ENCODE measurements around the gene SCAP.
A peak's percentile ranks its signal among the peaks of the same experiment; 100 is the strongest.

DNA sequence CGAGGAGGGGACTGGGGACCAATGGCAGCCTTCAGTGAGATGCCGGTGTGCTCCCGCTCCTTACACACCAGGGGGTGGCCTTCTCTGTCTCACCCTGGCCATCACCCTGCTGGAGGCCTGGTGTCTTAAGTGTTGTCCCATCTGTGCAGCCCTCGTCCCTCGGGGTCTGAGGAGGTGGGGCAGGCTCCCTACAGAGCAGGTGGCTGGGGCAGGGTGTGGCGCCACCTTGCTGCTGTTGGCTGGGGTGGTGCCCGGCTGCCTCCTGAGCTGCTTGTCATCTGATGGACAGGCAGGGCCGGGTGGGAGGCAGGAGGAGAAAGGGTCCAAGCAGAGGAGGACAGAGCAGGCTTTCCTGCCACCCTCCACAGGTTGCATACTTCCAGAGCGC is 69.0 kb downstream of the SCAP start:
- TF ChIP-seq, protein P1, sequence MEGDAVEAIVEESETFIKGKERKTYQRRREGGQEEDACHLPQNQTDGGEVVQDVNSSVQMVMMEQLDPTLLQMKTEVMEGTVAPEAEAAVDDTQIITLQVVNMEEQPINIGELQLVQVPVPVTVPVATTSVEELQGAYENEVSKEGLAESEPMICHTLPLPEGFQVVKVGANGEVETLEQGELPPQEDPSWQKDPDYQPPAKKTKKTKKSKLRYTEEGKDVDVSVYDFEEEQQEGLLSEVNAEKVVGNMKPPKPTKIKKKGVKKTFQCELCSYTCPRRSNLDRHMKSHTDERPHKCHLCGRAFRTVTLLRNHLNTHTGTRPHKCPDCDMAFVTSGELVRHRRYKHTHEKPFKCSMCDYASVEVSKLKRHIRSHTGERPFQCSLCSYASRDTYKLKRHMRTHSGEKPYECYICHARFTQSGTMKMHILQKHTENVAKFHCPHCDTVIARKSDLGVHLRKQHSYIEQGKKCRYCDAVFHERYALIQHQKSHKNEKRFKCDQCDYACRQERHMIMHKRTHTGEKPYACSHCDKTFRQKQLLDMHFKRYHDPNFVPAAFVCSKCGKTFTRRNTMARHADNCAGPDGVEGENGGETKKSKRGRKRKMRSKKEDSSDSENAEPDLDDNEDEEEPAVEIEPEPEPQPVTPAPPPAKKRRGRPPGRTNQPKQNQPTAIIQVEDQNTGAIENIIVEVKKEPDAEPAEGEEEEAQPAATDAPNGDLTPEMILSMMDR (IDR thresholded peaks at IDR 0.05; ENCODE audit: borderline replicate concordance, extremely low read depth, low read length, poor library complexity, severe bottlenecking): peak; percentile 33
- TF ChIP-seq EZH2 (IDR thresholded peaks at IDR 0.05; ENCODE audit: borderline replicate concordance, low read depth, low read length, severe bottlenecking): no peak

Measured in DND-41 (cell line).